Right lobe of liver (tissue), 6 donors: Measurements from ENCODE around the gene TCF7L2. TPM values are rescaled to one million over a fixed set of nuclear protein-coding genes. Genes with fewer than 3 reads are reported as not detected.

Experiments used
- ATAC-seq, 4 donors: fragments of 200-7000 bp; cut with Tn5 transposase; one replicate each; pipeline ENCODE4 v1.9.1; 2020; ENCODE audit warnings: mild to moderate bottlenecking in 4 of 4, moderate library complexity in 4 of 4
- DNase-seq, 3 donors: peaks; one replicate each; pipeline ENCODE4 v3.0.0-alpha.2; 2020
- H3K27ac ChIP-seq, 3 donors: fragments of 200-600 bp; one replicate each; pipeline ENCODE4 v1.8.0; 2022
- H3K27me3 ChIP-seq, 2 donors: fragments of 200-600 bp; one replicate each; pipeline ENCODE4 v1.8.0; 2022
- H3K36me3 ChIP-seq, 4 donors: fragments of 200-600 bp; sonication (generic) in 1 of 4; one replicate each; pipeline versions ENCODE4 v1.5.1 to v1.8.0; 2017 to 2022; ENCODE audit warnings: control low read depth in 1 of 4
- H3K4me1 ChIP-seq, 4 donors: fragments of 200-600 bp; sonication (generic) in 1 of 4; one replicate each; pipeline versions ENCODE4 v1.5.1 to v1.8.0; 2017 to 2022; ENCODE audit warnings: control low read depth in 1 of 4
- H3K4me3 ChIP-seq, 3 donors: fragments of 200-600 bp; one replicate each; pipeline ENCODE4 v1.8.0; 2022
- H3K9me3 ChIP-seq, 4 donors: fragments of 200-600 bp; sonication (generic) in 1 of 4; one replicate each; pipeline versions ENCODE4 v1.5.1 to v1.8.0; 2017 to 2022; ENCODE audit warnings: control low read depth in 1 of 4
- CTCF ChIP-seq, 4 donors: fragments of 200-600 bp in 3 of 4; fragments of 450-650 bp in 1 of 4; IDR thresholded peaks; one replicate each; pipeline versions ENCODE4 v1.5.1 to v1.8.0; 2016 to 2022; ENCODE audit warnings: antibody characterized with exemption in 4 of 4, mild to moderate bottlenecking in 2 of 4
- POLR2A ChIP-seq: fragments of 450-650 bp; IDR thresholded peaks from one replicate; pipeline ENCODE4 v1.6.1; 2017; ENCODE audit warnings: antibody characterized with exemption, mild to moderate bottlenecking
- WGBS: methylation state at CpG from one replicate; pipeline ENCODE4 v1.1.6; 2018; ENCODE audit warnings: low coverage, low lambda C conversion rate; ENCODE audit not compliant: insufficient coverage; ENCODE audit errors: missing lambda C conversion rate; 5-methylcytosine and 5-hydroxymethylcytosine counted together
- intact Hi-C, 2 donors: fragments of 100-400 bp; cut with DNase I; formaldehyde crosslinking; loops; one replicate each; pipeline versions ENCODE4 v1.11.2 to v1.14.1; 2022
- total RNA-seq, 6 experiments: library from RNA; depleted of rRNA in 2 of 6; stranded (reverse); fragments of >200 nt in 2 of 6; fragmentation: NEBNext Ultra II Directional in 3 of 6; extraction: Animal tissue kit (Norgen Biotek cat#: 25700) in 3 of 6; gene quantifications; one replicate each; pipeline versions ENCODE4 v1.1.0 to v1.2.4, GENCODE V29; 2016 to 2023
- donor health status: DM: no; HTN: yes; CAD: no.
- donor health status: DM: no; HTN: no; CAD: no.
- donor health status: DM: no; HTN: no; CAD: no.
- donor health status: DM: no; HTN: yes; CAD: no.
- donor health status: DM: no; HTN: yes; CAD: no.

The TCF7L2 gene
- total RNA-seq, 6 experiments from 2014 or later = 9.4 to 33.2 (median 16.7) TPM

DNA sequence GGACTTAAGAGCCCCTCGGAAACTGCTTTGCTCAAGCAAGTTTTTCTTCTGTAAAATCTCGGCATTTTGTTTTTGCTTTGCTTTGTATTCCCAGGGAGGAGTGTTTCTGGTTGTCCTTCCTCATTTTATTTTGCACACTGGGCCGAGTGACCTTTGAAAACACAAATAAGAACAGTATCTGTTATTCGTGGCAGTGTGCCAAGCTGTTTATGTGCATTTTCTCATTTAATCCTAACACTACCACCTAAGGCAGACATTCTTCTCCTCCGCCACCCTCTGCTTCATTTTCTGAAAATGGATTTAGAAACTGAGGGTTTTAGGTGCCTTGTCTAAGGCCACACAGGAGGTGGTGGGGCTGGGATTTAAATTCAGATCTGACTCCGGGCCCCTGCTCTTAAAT, 218.5 kb downstream of the TCF7L2 start:
- Histone ChIP-seq H3K9me3 (no peaks in the 10 kb centered on the region), H3K27me3 (no peaks in the 10 kb centered on the region), H3K36me3 (peaks cover 0 to 6% (median under 1%) of the 10 kb centered on the region in 4 donors), H3K27ac (peak overlapping the region in 1 of 3 donors; percentile 12), H3K4me3 (no peak overlapping the region), H3K4me1 (peaks cover 0 to 7% (median 0%) of the 10 kb centered on the region in 4 donors)
- ATAC-seq (peak; percentile 28 to 58 (median 42)), DNase-seq (no peak)
- intact Hi-C loops = no loop called here
- TF ChIP-seq POLR2A (no peak), CTCF (IDR thresholded peaks at IDR 0.05) (no peak)
- WGBS = 41% methylated on average over 6 of the region's 6 CpGs

DNA sequence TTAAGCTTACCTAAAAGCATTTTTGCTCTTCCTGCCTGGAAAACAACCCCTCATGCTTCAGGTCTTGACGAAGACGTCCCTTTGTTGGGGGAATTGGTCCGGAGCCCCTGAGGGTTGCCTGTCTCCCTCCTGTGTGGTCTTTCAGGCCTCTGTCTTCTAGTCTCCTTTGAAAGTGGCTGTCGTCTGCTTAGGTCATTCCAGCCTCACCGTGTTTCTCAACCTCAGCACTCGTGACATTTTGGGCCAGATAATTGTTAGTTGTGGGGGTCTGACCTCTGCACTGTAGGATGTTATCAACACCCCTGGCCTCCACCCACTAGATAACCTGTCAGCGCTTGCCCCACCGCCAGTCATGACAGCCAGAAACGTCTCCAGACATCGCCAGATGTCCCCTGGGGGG, 219.1 kb downstream of the TCF7L2 start:
- DNase-seq = no peak
- no peak for TF ChIP-seq POLR2A
- TF ChIP-seq CTCF (IDR thresholded peaks at IDR 0.05) = no peak
- Histone ChIP-seq H3K27me3 (no peaks in the 10 kb centered on the region), H3K9me3 (no peaks in the 10 kb centered on the region), H3K4me1 (peaks cover 0 to 7% (median 0%) of the 10 kb centered on the region in 4 donors), H3K27ac (peak overlapping the region in 1 of 3 donors; percentile 12), H3K36me3 (peaks cover 0 to 6% (median under 1%) of the 10 kb centered on the region in 4 donors), H3K4me3 (no peak overlapping the region)
- ATAC-seq = no peak
- intact Hi-C loops = no loop called here
- 83% methylated on average over 6 of the region's 10 CpGs for WGBS

DNA sequence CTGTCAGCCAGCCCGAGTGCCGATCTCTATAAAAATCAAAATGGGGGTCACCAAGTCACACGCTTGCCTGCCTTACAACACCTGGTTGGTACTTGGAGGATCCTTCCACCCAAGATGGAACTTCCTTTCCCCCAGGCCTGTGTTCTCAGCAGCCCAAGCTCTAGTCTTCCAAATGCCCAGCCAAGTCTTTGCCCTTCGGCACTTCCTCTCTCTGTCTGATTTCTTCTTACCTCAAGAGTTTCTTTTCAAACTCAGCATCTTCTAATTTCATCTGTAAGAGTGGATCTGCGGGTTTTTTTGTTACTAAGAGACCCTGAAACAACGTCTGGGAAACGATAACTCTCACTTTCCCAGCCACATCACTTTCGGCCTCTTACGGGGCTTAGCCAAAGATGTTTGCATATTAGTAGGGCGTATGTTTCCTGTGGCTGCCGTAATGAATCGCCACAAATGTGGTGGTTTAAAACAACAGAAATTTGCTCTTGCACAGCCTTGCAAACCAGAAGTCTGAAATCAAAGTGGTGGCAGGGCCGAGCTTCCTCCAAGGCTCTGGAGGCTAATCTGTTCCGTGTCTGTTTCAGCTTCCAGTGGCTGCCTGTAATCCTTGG, 219.9 kb downstream of the TCF7L2 start:
- WGBS = 67% methylated on average over 11 of the region's 14 CpGs
- Histone ChIP-seq H3K4me3 (no peak overlapping the region), H3K4me1 (peaks cover 0 to 7% (median 0%) of the 10 kb centered on the region in 4 donors), H3K27ac (no peak overlapping the region), H3K27me3 (no peaks in the 10 kb centered on the region), H3K9me3 (no peaks in the 10 kb centered on the region), H3K36me3 (peaks cover 0 to 6% (median under 1%) of the 10 kb centered on the region in 4 donors)
- ATAC-seq (peak in 1 of 4 donors; percentile 10), DNase-seq (no peak)
- intact Hi-C loops = no loop called here
- no peak for TF ChIP-seq CTCF (IDR thresholded peaks at IDR 0.05)
- no peak for TF ChIP-seq POLR2A

- H3K4me1 ChIP-seq = peaks cover 0 to 7% (median 0%) of the 10 kb centered on the region in 4 donors
- H3K36me3 ChIP-seq = no peaks in the 10 kb centered on the region
- ATAC-seq (peak; percentile 40 to 90 (median 71)), DNase-seq (peak in 2 of 3 donors; percentile 33 to 68)
- H3K9me3 ChIP-seq = no peaks in the 10 kb centered on the region
- no peak overlapping the region for H3K27ac ChIP-seq
- intact Hi-C loops = no loop called here
- no peak for TF ChIP-seq CTCF (IDR thresholded peaks at IDR 0.05)
- TF ChIP-seq POLR2A = no peak
- 62% methylated on average over 10 of the region's 11 CpGs for WGBS
- H3K4me3 ChIP-seq = no peak overlapping the region
- no peaks in the 10 kb centered on the region for H3K27me3 ChIP-seq
These were observed 221.6 kb downstream of the TCF7L2 start for GRCh38 chr10:113171662-113172061.
